Spinal cord (tissue), 10 donors: ENCODE measurements around the gene NOXO1. TPM values are rescaled to one million over a fixed set of nuclear protein-coding genes. Genes with fewer than 3 reads are reported as not detected.
A peak's percentile ranks its signal among the peaks of the same experiment; 100 is the strongest.
"Not testable (repeated sequence)": the region's sequence is repeated elsewhere in the genome, so short reads cannot be mapped to it uniquely, and the experiment has no call there.

Source experiments
- DNase-seq, 6 donors: peaks; one replicate each; pipeline versions ENCODE4 v3.0.0 to v3.0.0-alpha.2; 2013 to 2015; ENCODE audit warnings: low spot score in 6 of 6, low read depth in 4 of 6
- H3K27ac ChIP-seq: one replicate; pipeline ENCODE4 v1.5.1; 2013; ENCODE audit warnings: low read depth, low read length, control low read depth
- H3K27me3 ChIP-seq: one replicate; pipeline ENCODE4 v1.6.1; 2013; ENCODE audit warnings: low read length; ENCODE audit not compliant: control insufficient read depth, insufficient read depth
- H3K36me3 ChIP-seq: one replicate; pipeline ENCODE4 v1.6.1; 2013; ENCODE audit warnings: low read length; ENCODE audit not compliant: control insufficient read depth, insufficient read depth
- H3K4me1 ChIP-seq: one replicate; pipeline ENCODE4 v1.6.1; 2013; ENCODE audit warnings: low read length; ENCODE audit not compliant: control insufficient read depth, insufficient read depth
- H3K4me3 ChIP-seq: one replicate; pipeline ENCODE4 v1.5.1; 2013; ENCODE audit warnings: low read depth, low read length, control low read depth
- H3K9me3 ChIP-seq: one replicate; pipeline ENCODE4 v1.6.1; 2013; ENCODE audit warnings: low read length; ENCODE audit not compliant: control insufficient read depth, insufficient read depth
- whole genome bisulfite sequencing: methylation state at CpG from one replicate; pipeline ENCODE4 v1.1.5; 2013; ENCODE audit warnings: missing lambda C conversion rate; ENCODE audit not compliant: insufficient coverage; 5-methylcytosine and 5-hydroxymethylcytosine counted together
- polyA plus RNA-seq, 2 donors: library from polyadenylated mRNA; unstranded; fragments of 120-200 nt; gene quantifications; one replicate each; pipeline ENCODE4 v1.2.1, GENCODE V29; 2013; ENCODE audit not compliant: insufficient read length in 2 of 2
- total RNA-seq, 2 donors: library from RNA; depleted of rRNA in 1 of 2; stranded (reverse); fragments of 120-200 nt in 1 of 2; fragments of >200 nt in 1 of 2; gene quantifications; one replicate each; pipeline versions ENCODE4 v1.2.3 to v1.2.4, GENCODE V29; 2013 to 2014
- donor health status: healthy.

The NOXO1 gene
- total and polyA plus RNA-seq, 4 donors: 0.40 to 1.7 (median 1.2) TPM

GRCh38 chr16:1942047-1942809, 39.0 kb downstream of the NOXO1 start:
- DNase-seq: no peak
- WGBS: 66% methylated on average over 7 of the region's 17 CpGs
- Histone ChIP-seq H3K4me3 (peak overlapping the region; percentile 84), H3K36me3 (peaks cover 37% of the 10 kb centered on the region), H3K27me3 (no peaks in the 10 kb centered on the region), H3K4me1 (peaks cover 23% of the 10 kb centered on the region), H3K27ac (no peak overlapping the region), H3K9me3 (no peaks in the 10 kb centered on the region)

GRCh38 chr16:1941162-1942046, 39.9 kb downstream of the NOXO1 start:
- Histone ChIP-seq H3K27ac (no peak overlapping the region), H3K36me3 (peaks cover 41% of the 10 kb centered on the region), H3K27me3 (no peaks in the 10 kb centered on the region), H3K4me1 (peaks cover 23% of the 10 kb centered on the region), H3K4me3 (no peak overlapping the region), H3K9me3 (no peaks in the 10 kb centered on the region)
- DNase-seq: no peak
- WGBS: 70% methylated on average over 23 of the region's 30 CpGs

GRCh38 chr16:1940273-1941161, 40.8 kb downstream of the NOXO1 start:
- H3K27ac ChIP-seq: no peak overlapping the region
- H3K27me3 ChIP-seq: no peaks in the 10 kb centered on the region
- H3K36me3 ChIP-seq: peaks cover 41% of the 10 kb centered on the region
- DNase-seq: no peak
- H3K4me1 ChIP-seq: peaks cover 23% of the 10 kb centered on the region
- WGBS: 95% methylated on average over 22 of the region's 23 CpGs
- no peaks in the 10 kb centered on the region for H3K9me3 ChIP-seq
- H3K4me3 ChIP-seq: no peak overlapping the region

- H3K4me1 ChIP-seq: peaks cover 23% of the 10 kb centered on the region
- 97% methylated on average over 7 of the region's 8 CpGs for WGBS
- not testable (repeated sequence) for H3K27me3 ChIP-seq, H3K9me3 ChIP-seq, H3K27ac ChIP-seq, H3K4me3 ChIP-seq, DNase-seq
- peaks cover 41% of the 10 kb centered on the region for H3K36me3 ChIP-seq
These were observed 41.4 kb downstream of the NOXO1 start for GRCh38 chr16:1939833-1940232.

- 98% methylated on average over 17 of the region's 17 CpGs for WGBS
- peaks cover 23% of the 10 kb centered on the region for H3K4me1 ChIP-seq
- no peaks in the 10 kb centered on the region for H3K27me3 ChIP-seq
- no peak overlapping the region for H3K27ac ChIP-seq
- no peaks in the 10 kb centered on the region for H3K9me3 ChIP-seq
- DNase-seq: no peak
- H3K4me3 ChIP-seq: no peak overlapping the region
- H3K36me3 ChIP-seq: peaks cover 41% of the 10 kb centered on the region
These were observed 42.4 kb downstream of the NOXO1 start for GRCh38 chr16:1938910-1939309.

- Histone ChIP-seq H3K27me3 (no peaks in the 10 kb centered on the region), H3K9me3 (no peaks in the 10 kb centered on the region), H3K4me3 (no peak overlapping the region), H3K36me3 (peaks cover 41% of the 10 kb centered on the region), H3K4me1 (peaks cover 18% of the 10 kb centered on the region), H3K27ac (no peak overlapping the region)
- 96% methylated on average over 9 of the region's 10 CpGs for WGBS
- no peak for DNase-seq
These were observed 43.0 kb downstream of the NOXO1 start for GRCh38 chr16:1938316-1938715.

GRCh38 chr16:1936945-1937479, 44.3 kb downstream of the NOXO1 start:
- 93% methylated on average over 5 of the region's 11 CpGs for WGBS
- Histone ChIP-seq H3K27ac (no peak overlapping the region), H3K4me3 (no peak overlapping the region), H3K36me3 (peaks cover 41% of the 10 kb centered on the region), H3K9me3 (no peaks in the 10 kb centered on the region), H3K27me3 (no peaks in the 10 kb centered on the region), H3K4me1 (peaks cover 8% of the 10 kb centered on the region)
- no peak for DNase-seq

- Histone ChIP-seq H3K27ac (no peak overlapping the region), H3K4me3 (no peak overlapping the region), H3K4me1 (peaks cover 12% of the 10 kb centered on the region), H3K27me3 (no peaks in the 10 kb centered on the region), H3K9me3 (no peaks in the 10 kb centered on the region), H3K36me3 (peaks cover 12% of the 10 kb centered on the region)
- 65% methylated on average over 23 of the region's 23 CpGs for WGBS
- no peak for DNase-seq
These were observed 48.1 kb downstream of the NOXO1 start for GRCh38 chr16:1933097-1933661.
